A549 (cell line): ENCODE results near the gene ZMYND10. TPM values are rescaled to one million over a fixed set of nuclear protein-coding genes. Genes with fewer than 3 reads are reported as not detected.

Source experiments
- ATAC-seq, 2 experiments: fragments of 200-7000 bp in 1 of 2; fragments of >200 bp in 1 of 2; cut with Nextera tagmentation in 1 of 2; cut with Tn5 transposase in 1 of 2; 3 replicates each; pipeline versions ENCODE4 v1.8.0 to v1.9.1; 2018 to 2020; ENCODE audit warnings: mild to moderate bottlenecking in 1 of 2, moderate library complexity in 1 of 2
- CTCF ChIA-PET: fragments of 300-600 bp; sonication (Branson Sonifier 250); formaldehyde crosslinking; extraction: SDS; loops from one replicate; lab custom pipeline; 2021; ENCODE audit warnings: antibody characterized with exemption, inconsistent platforms; lab: Yijun Ruan, JAX
- POLR2A ChIA-PET: fragments of 350-600 bp; formaldehyde crosslinking; extraction: SDS; loops from one replicate; lab custom pipeline; 2021; ENCODE audit warnings: antibody characterized with exemption, inconsistent platforms; lab: Yijun Ruan, JAX
- DNase-seq, 2 experiments: peaks; one replicate each; pipeline versions ENCODE4 v3.0.0 to v3.0.0-alpha.2; 2011 to 2016; ENCODE audit warnings: low read depth in 1 of 2, low spot score in 1 of 2
- FAIRE-seq: peaks from 2 replicates; lab custom pipeline; 2011; peaks lifted over from hg19 to GRCh38; lab: Jason Lieb, UNC
- H3K27ac ChIP-seq, 2 experiments: fragments of >200 bp; sonication (Bioruptor Twin); formaldehyde crosslinking; 3 replicates each; pipeline ENCODE4 v1.5.1; 2016 to 2017
- H3K4me1 ChIP-seq: fragments of >200 bp; sonication (Bioruptor Twin); formaldehyde crosslinking; 3 replicates; pipeline ENCODE4 v1.6.1; 2016
- H3K4me2 ChIP-seq: fragments of >200 bp; sonication (Bioruptor Twin); formaldehyde crosslinking; 3 replicates; pipeline ENCODE4 v1.6.1; 2016
- H3K4me3 ChIP-seq: fragments of >200 bp; sonication (Bioruptor Twin); formaldehyde crosslinking; 3 replicates; pipeline ENCODE4 v1.5.1; 2016
- H3K9me3 ChIP-seq: fragments of >200 bp; sonication (Bioruptor Twin); formaldehyde crosslinking; 3 replicates; pipeline ENCODE4 v1.6.1; 2016
- CHD4 ChIP-seq: fragments of 200-600 bp; sonication (generic); IDR thresholded peaks from 2 replicates; pipeline ENCODE4 v1.6.1; 2016; ENCODE audit warnings: antibody characterized with exemption, mild to moderate bottlenecking, borderline replicate concordance
- EHMT2 ChIP-seq: fragments of 200-600 bp; sonication (generic); IDR thresholded peaks from 2 replicates; pipeline ENCODE4 v1.6.1; 2016; ENCODE audit warnings: antibody characterized with exemption, low read depth, mild to moderate bottlenecking, moderate library complexity
- FOSB ChIP-seq: fragments of 250-450 bp; sonication (Bioruptor Pico); IDR thresholded peaks from 2 replicates; pipeline ENCODE4 v1.5.0; 2020; ENCODE audit warnings: mild to moderate bottlenecking, moderate library complexity
- HEYL ChIP-seq: fragments of 250-450 bp; sonication (Bioruptor Pico); IDR thresholded peaks from 2 replicates; pipeline ENCODE4 v1.8.0; 2021; ENCODE audit warnings: mild to moderate bottlenecking, moderate library complexity
- JUN ChIP-seq, 2 experiments: fragments of >200 bp; sonication (Bioruptor Twin); formaldehyde crosslinking; IDR thresholded peaks; 2 replicates in 1 of 2; 3 replicates in 1 of 2; pipeline ENCODE4 v1.6.1; 2016 to 2017
- KDM5A ChIP-seq: fragments of 200-600 bp; sonication (generic); IDR thresholded peaks from 2 replicates; pipeline ENCODE4 v1.6.1; 2016; ENCODE audit warnings: antibody characterized with exemption, mild to moderate bottlenecking
- MAZ ChIP-seq: fragments of 150-350 bp; IDR thresholded peaks from 2 replicates; pipeline ENCODE4 v1.6.1; 2014; ENCODE audit warnings: antibody characterized with exemption, low read depth, low read length, borderline replicate concordance
- NFE2L2 ChIP-seq: fragments of 150-350 bp; conservative IDR thresholded peaks from 2 replicates; pipeline ENCODE4 v1.6.1; 2014; ENCODE audit warnings: low read length
- NR3C1 ChIP-seq: fragments of >200 bp; sonication (Bioruptor Twin); formaldehyde crosslinking; IDR thresholded peaks from 3 replicates; pipeline ENCODE4 v1.6.1; 2017
- PBX3 ChIP-seq: IDR thresholded peaks from 2 replicates; pipeline ENCODE4 v1.6.1; 2012
- RCOR1 ChIP-seq: fragments of 150-350 bp; IDR thresholded peaks from 2 replicates; pipeline ENCODE4 v1.6.1; 2014; ENCODE audit warnings: antibody characterized with exemption, low read length, low read depth
- REST ChIP-seq: fragments of 200-600 bp; sonication (generic); IDR thresholded peaks from 2 replicates; pipeline ENCODE4 v1.6.1; 2016; ENCODE audit warnings: antibody characterized with exemption, mild to moderate bottlenecking, moderate library complexity
- RNF2 ChIP-seq: fragments of 200-600 bp; sonication (generic); IDR thresholded peaks from 2 replicates; pipeline ENCODE4 v1.6.1; 2016; ENCODE audit warnings: low read depth, mild to moderate bottlenecking, antibody characterized with exemption, moderate library complexity, borderline replicate concordance
- SREBF2 ChIP-seq: fragments of 450-650 bp; IDR thresholded peaks from 2 replicates; pipeline ENCODE4 v1.6.1; 2014; ENCODE audit warnings: mild to moderate bottlenecking, moderate library complexity
- TP53 ChIP-seq: fragments of 250-450 bp; sonication (Bioruptor Pico); IDR thresholded peaks from 2 replicates; pipeline ENCODE4 v1.5.0; 2021; ENCODE audit warnings: mild to moderate bottlenecking, moderate library complexity
- ZNF302 ChIP-seq: fragments of 250-450 bp; sonication (Bioruptor Pico); IDR thresholded peaks from 2 replicates; pipeline ENCODE4 v1.9.0; 2021; ENCODE audit warnings: inconsistent platforms, mild to moderate bottlenecking, moderate library complexity
- ZSCAN20 ChIP-seq: fragments of 250-450 bp; sonication (Bioruptor Pico); IDR thresholded peaks from 2 replicates; pipeline ENCODE4 v1.8.0; 2022; ENCODE audit warnings: mild to moderate bottlenecking, moderate library complexity
- WGBS: methylation state at CpG from one replicate; pipeline ENCODE4 v1.1.6; 2017; ENCODE audit errors: missing lambda C conversion rate; 5-methylcytosine and 5-hydroxymethylcytosine counted together
- polyA plus RNA-seq, 4 experiments: library from polyadenylated mRNA; depleted of rRNA in 3 of 4; stranded (reverse); fragments of >200 nt; fragmentation: RNase III in 1 of 4; extraction: RNeasy Plus Mini Kit Qiagen cat#74134 plus additional on column Dnase treatment in 1 of 4; gene quantifications; 2 replicates in 3 of 4; 3 replicates in 1 of 4; pipeline ENCODE4 v1.2.3, GENCODE V29; 2011 to 2017

The ZMYND10 gene
- polyA plus RNA-seq, 2 of the 4 experiments (the other 2 are of a cell fraction) = 0.43 to 0.77 TPM

DNA sequence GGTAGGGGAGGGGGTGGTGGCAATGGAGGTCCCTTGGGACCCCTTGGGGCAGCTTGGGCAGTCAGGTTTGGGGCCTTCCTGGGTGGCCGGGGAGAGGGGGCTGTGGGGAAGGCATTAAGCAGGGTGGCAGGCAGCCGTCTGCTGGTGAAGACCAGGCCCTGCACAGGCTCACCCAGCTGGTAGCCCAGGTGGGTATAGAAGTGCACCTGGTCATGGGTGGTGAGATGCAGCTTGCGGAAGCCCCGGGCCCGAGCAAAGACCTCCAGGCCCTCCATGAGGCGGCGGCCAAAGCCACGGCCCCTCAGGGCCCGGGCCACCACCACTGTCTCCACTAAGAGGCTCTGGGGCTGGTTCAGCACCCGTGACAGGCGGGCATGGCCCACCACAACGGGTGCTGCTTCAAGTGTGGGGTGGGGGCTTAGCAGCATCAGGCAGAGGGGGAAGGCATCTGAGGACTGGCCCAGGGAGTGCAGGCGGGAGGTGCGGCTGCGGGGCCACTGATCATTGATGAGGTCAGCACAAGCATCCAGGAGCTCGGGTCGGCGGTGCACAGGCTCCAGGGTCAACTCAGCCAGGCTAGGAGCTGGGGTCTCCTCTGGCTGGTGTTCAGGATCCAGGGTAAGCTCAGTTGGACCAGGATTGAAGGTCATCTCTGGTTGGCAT lies 48.7 kb downstream of the ZMYND10 start:
- no peaks in the 10 kb centered on the region for H3K9me3 ChIP-seq
- no peak overlapping the region for H3K4me3 ChIP-seq
- peaks cover 23% of the 10 kb centered on the region; the same call in 2 of the 3 replicates for H3K4me1 ChIP-seq
- CTCF ChIA-PET = interaction anchor here (0.8 kb wide), 2 partner anchors 33 to 51 kb away, joined by 3 read pairs; no protein-coding TSS in a partner anchor
- FAIRE-seq (no peak), ATAC-seq (no peak), DNase-seq (no peak)
- TF ChIP-seq ZNF302 (CRISPR knock-in tag) (no peak), NR3C1 (no peak), HEYL (CRISPR knock-in tag) (no peak), MAZ (no peak)
- H3K4me2 ChIP-seq = no peak overlapping the region
- H3K27ac ChIP-seq = no peak overlapping the region
- 100% methylated on average over 3 of the region's 18 CpGs for WGBS
- POLR2A ChIA-PET = no interaction called here

DNA sequence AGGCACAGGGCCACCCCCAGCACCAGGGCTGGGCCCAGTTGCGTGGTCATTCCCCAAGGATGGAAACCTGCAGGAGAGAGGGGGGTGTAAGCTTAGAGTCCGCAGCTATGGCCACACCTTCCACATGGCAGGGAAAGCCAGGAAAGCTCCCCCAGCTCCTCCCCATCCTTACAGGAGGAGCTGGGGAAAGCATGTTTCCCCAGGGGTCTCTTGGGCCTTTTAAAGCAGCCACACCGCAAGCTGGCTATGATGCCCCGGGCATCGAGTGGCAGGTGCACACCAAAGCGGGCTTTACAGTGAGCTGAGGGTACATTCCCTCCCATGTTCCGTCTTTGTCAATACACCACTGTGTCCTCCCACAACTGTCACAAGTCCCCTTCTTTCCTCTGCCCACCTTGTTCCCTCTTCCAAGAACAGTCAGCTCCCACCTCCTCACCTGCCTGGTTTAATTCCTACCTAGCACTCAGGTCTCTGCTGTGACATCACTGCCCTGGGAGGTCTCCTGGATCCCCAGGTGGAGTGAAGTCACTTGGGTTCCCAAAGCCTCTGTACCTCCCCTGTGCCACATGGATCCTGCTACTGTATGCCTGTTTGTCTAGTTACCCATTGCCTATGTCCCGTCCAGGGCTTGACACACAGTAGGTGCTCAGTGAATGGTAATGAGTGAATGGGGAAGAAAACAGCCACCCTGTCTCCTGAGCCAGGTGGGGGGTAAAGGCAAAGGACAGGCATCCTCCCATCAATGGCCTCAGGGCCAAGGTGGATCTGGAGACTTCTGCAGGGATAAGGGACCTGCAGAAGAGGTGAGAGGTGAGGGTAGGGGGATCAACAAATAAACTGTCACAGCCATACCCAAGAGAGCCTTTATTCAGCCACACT lies 49.7 kb downstream of the ZMYND10 start:
- POLR2A ChIA-PET = no interaction called here
- Histone ChIP-seq H3K4me3 (no peak overlapping the region), H3K4me1 (peaks cover 26% of the 10 kb centered on the region; the same call in 2 of the 3 replicates), H3K27ac (no peak overlapping the region), H3K4me2 (no peak overlapping the region), H3K9me3 (no peaks in the 10 kb centered on the region)
- CTCF ChIA-PET = interaction anchor here (1.1 to 1.5 kb wide), 3 partner anchors 21 to 49 kb away, joined by 3 to 5 read pairs (median 4); no protein-coding TSS in a partner anchor
- TF ChIP-seq KDM5A (no peak), RCOR1 (no peak), ZSCAN20 (no peak), SREBF2 (no peak), JUN (IDR thresholded peaks at IDR 0.05) (no peak), PBX3 (no peak), FOSB (CRISPR knock-in tag) (no peak), TP53 (CRISPR knock-in tag) (no peak), NFE2L2 (no peak), EHMT2 (no peak), CHD4 (no peak), REST (no peak), NR3C1 (no peak), RNF2 (no peak)
- ATAC-seq (no peak), DNase-seq (no peak), FAIRE-seq (no peak)
- WGBS = 84% methylated on average over 8 of the region's 8 CpGs
